DND-41 (cell line): ENCODE results near the gene MAZ.

Experiments used
- EZH2 ChIP-seq: IDR thresholded peaks from 3 replicates; pipeline ENCODE4 v1.6.1; 2012; ENCODE audit warnings: borderline replicate concordance, low read depth, mild to moderate bottlenecking, moderate library complexity, low read length, inconsistent platforms; ENCODE audit not compliant: severe bottlenecking
- TF ChIP-seq, protein P1 (sequence below): IDR thresholded peaks from 2 replicates; pipeline ENCODE4 v1.5.1; 2012; ENCODE audit warnings: borderline replicate concordance, low read length, moderate library complexity, mild to moderate bottlenecking; ENCODE audit not compliant: poor library complexity, severe bottlenecking; ENCODE audit errors: extremely low read depth

- TF ChIP-seq, protein P1, sequence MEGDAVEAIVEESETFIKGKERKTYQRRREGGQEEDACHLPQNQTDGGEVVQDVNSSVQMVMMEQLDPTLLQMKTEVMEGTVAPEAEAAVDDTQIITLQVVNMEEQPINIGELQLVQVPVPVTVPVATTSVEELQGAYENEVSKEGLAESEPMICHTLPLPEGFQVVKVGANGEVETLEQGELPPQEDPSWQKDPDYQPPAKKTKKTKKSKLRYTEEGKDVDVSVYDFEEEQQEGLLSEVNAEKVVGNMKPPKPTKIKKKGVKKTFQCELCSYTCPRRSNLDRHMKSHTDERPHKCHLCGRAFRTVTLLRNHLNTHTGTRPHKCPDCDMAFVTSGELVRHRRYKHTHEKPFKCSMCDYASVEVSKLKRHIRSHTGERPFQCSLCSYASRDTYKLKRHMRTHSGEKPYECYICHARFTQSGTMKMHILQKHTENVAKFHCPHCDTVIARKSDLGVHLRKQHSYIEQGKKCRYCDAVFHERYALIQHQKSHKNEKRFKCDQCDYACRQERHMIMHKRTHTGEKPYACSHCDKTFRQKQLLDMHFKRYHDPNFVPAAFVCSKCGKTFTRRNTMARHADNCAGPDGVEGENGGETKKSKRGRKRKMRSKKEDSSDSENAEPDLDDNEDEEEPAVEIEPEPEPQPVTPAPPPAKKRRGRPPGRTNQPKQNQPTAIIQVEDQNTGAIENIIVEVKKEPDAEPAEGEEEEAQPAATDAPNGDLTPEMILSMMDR, result no peak
- no peak for TF ChIP-seq EZH2
Observed at GRCh38 chr16:29820730-29821642, 14.7 kb downstream of the MAZ start.
